Astrocyte of the spinal cord (primary cell): ENCODE data around the gene GBF1.

Source experiments
- DNase-seq: peaks from one replicate; pipeline ENCODE4 v3.0.0; 2011; ENCODE audit warnings: low read depth, low spot score
- H3K4me3 ChIP-seq: 2 replicates; pipeline ENCODE4 v1.5.1; 2011; ENCODE audit warnings: low read depth, mild to moderate bottlenecking, low read length, moderate library complexity
- CTCF ChIP-seq: IDR thresholded peaks from 2 replicates; pipeline ENCODE4 v1.5.1; 2012; ENCODE audit warnings: low read depth, mild to moderate bottlenecking, low read length, inconsistent platforms
- in situ Hi-C: cut with HindIII; loops from 2 replicates; pipeline ENCODE4 v1.10.0; 2017; ENCODE audit warnings: low sequenced_read_pairs

GBF1 gene

GRCh38 chr10:102420181-102420713 lies 174.9 kb downstream of the GBF1 start:
- no peak for TF ChIP-seq CTCF
- H3K4me3 ChIP-seq: peak overlapping the region; percentile 82
- no peak for DNase-seq
- in situ Hi-C loops: no loop called here

DNA sequence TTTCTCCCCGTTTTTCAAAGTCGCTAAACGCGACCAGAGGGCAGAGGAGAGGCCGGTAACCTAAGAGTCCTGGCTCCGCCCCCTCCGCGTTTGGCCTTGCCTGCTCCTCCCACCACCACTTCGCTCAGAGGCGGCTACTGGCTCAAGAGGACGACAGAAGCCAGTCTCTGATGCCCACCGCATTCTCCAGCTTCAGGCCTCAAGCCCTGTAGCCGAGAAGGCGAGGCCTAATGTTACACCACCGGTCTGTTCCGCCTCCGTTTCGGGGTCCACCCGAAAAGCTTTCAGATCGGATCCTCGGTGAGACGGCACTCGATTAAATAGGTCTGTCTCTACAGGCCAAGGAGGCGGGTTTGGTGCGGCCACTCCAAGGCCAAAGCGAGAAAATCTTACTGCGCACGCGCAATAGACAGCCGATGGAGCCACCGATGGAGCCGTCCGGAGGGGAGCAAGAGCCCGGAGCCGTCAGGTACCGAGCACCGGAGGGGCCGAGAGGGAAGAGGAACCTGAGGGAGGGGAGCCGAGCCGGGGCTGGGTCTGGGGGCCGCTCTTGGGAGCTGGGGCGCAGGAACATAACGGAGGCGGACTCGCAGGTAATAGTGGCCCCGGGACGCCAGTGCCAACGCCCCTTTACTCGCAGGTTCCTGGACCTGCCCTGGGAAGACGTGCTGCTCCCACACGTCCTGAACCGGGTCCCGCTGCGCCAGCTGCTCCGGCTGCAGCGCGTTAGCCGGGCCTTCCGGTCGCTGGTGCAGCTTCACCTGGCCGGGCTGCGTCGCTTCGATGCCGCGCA lies 175.6 kb downstream of the GBF1 start, which contains the start of gene FBXL15:
FBXL15 (plus strand) TSS at position 123 of the 793 bp plus-strand sequence; CDS start at position 417, 294 bp downstream.
- in situ Hi-C loops: no loop called here

GRCh38 chr10:102421507-102421756 lies 176.1 kb downstream of the GBF1 start:
- no peak for TF ChIP-seq CTCF
- peak overlapping the region; percentile 82 for H3K4me3 ChIP-seq
- no peak for DNase-seq
- in situ Hi-C loops: no loop called here

More for the DNA sequence above, 175.6 kb downstream of the GBF1 start, which contains the start of gene FBXL15:
- peak; percentile 97 for DNase-seq
- TF ChIP-seq CTCF: no peak
- peak within 1 kb of the TSS; percentile 82 for H3K4me3 ChIP-seq

DNA sequence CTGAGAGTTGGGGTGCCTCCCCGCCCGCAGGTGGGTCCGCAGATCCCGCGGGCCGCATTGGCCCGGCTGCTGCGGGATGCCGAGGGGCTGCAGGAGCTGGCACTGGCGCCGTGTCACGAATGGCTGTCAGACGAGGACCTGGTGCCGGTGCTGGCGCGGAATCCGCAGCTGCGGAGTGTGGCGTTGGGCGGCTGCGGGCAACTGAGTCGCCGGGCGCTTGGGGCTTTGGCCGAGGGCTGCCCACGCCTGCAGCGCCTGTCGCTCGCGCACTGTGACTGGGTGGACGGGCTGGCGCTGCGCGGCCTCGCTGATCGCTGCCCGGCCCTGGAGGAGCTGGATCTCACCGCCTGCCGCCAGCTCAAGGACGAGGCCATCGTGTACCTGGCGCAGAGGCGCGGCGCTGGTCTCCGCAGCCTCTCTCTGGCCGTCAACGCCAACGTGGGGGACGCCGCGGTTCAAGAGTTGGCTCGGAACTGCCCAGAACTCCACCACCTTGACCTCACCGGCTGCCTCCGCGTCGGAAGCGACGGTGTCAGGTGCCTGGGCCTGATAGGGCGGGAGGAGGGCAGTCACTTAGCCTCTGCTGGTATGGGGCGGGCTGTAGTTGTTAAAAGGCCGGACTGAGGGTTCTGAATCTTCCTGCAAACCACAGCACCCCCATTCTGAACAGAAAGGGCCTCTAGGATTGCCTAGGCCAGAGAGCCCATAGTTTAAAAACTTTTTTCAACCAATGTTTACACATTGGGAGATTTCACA lies 176.6 kb downstream of the GBF1 start:
- in situ Hi-C loops: no loop called here
- no peak for DNase-seq
- TF ChIP-seq CTCF: no peak
- H3K4me3 ChIP-seq: peak overlapping the region; percentile 82

- in situ Hi-C loops: no loop called here
- TF ChIP-seq CTCF: peak; percentile 83
- DNase-seq: peak; percentile 64
- peak overlapping the region; percentile 82 for H3K4me3 ChIP-seq
These were observed 177.3 kb downstream of the GBF1 start for GRCh38 chr10:102422545-102423129.

- no peak overlapping the region for H3K4me3 ChIP-seq
- TF ChIP-seq CTCF: no peak
- in situ Hi-C loops: no loop called here
- DNase-seq: no peak
These were observed 178.1 kb downstream of the GBF1 start for GRCh38 chr10:102423372-102423968.
